Bronchial epithelial cell (primary cell): ENCODE measurements around the gene TADA2B. TPM values are rescaled to one million over a fixed set of nuclear protein-coding genes. Genes with fewer than 3 reads are reported as not detected.

Experiments
- DNase-seq: peaks from one replicate; pipeline ENCODE4 v3.0.0-alpha.2; 2010; ENCODE audit warnings: low read depth
- FAIRE-seq: peaks from 2 replicates; lab custom pipeline; 2011; peaks lifted over from hg19 to GRCh38; lab: Jason Lieb, UNC
- H3K27me3 ChIP-seq: 2 replicates; pipeline ENCODE4 v1.5.1; 2011; ENCODE audit warnings: low read length; ENCODE audit not compliant: control insufficient read depth, insufficient read depth
- H3K36me3 ChIP-seq: 2 replicates; pipeline ENCODE4 v1.5.1; 2011; ENCODE audit warnings: low read length; ENCODE audit not compliant: control insufficient read depth, insufficient read depth
- H3K4me3 ChIP-seq: 2 replicates; pipeline ENCODE4 v1.5.1; 2011; ENCODE audit warnings: mild to moderate bottlenecking, low read depth, low read length, control low read depth
- total RNA-seq: library from RNA; depleted of rRNA; stranded (reverse); fragments of >200 nt; gene quantifications from 2 replicates; pipeline ENCODE4 v1.2.1, GENCODE V29; 2014
- TF ChIP-seq, protein P1 (sequence below): IDR thresholded peaks from 2 replicates; pipeline ENCODE4 v1.5.1; 2011; ENCODE audit warnings: mild to moderate bottlenecking, moderate library complexity, low read length, control low read depth, inconsistent platforms; ENCODE audit not compliant: insufficient read depth, severe bottlenecking

The TADA2B gene
- total RNA-seq, 1 donor from 2014 or later, result 12.1 TPM

DNA sequence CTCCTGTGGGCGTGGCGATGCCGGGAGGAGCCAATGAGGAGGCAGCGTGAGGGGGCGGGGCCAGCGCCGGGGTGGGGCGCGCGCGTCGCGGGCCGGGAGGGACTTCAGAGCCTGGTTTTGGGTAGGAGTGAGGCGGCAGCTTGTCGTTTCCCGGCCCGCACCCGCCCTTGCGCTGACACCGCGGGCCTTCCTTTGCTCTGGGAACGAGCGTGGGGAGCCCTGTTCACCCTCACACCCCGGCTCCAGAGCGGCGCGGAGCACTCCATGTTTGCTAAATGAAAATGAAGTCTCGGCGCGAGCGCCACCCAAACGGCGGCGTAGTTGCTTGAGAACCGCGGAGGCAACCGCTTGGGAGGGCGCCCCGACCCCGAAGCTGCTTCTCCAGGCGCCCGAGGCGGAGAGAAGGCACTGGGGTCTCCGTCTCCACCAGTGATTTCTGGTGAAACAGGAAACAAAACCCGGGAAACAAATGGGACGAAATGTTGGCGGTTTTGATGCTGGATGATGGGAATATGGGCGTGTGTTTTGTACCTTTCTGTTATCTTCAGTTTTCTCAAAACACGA, 25.2 kb downstream of the TADA2B start:
- DNase-seq (no peak), FAIRE-seq (no peak)
- H3K36me3 ChIP-seq, result peaks cover 16% of the 10 kb centered on the region
- H3K4me3 ChIP-seq, result peak overlapping the region; percentile 61
- H3K27me3 ChIP-seq, result no peaks in the 10 kb centered on the region
- TF ChIP-seq, protein P1, sequence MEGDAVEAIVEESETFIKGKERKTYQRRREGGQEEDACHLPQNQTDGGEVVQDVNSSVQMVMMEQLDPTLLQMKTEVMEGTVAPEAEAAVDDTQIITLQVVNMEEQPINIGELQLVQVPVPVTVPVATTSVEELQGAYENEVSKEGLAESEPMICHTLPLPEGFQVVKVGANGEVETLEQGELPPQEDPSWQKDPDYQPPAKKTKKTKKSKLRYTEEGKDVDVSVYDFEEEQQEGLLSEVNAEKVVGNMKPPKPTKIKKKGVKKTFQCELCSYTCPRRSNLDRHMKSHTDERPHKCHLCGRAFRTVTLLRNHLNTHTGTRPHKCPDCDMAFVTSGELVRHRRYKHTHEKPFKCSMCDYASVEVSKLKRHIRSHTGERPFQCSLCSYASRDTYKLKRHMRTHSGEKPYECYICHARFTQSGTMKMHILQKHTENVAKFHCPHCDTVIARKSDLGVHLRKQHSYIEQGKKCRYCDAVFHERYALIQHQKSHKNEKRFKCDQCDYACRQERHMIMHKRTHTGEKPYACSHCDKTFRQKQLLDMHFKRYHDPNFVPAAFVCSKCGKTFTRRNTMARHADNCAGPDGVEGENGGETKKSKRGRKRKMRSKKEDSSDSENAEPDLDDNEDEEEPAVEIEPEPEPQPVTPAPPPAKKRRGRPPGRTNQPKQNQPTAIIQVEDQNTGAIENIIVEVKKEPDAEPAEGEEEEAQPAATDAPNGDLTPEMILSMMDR, result no peak

GRCh38 chr4:7068883-7069282, 25.7 kb downstream of the TADA2B start:
- DNase-seq (no peak), FAIRE-seq (no peak)
- TF ChIP-seq, protein P1, result no peak
- Histone ChIP-seq H3K36me3 (peaks cover 12% of the 10 kb centered on the region), H3K27me3 (no peaks in the 10 kb centered on the region), H3K4me3 (peak overlapping the region; percentile 61)

GRCh38 chr4:7070729-7071511, 27.7 kb downstream of the TADA2B start:
- Histone ChIP-seq H3K27me3 (no peaks in the 10 kb centered on the region), H3K36me3 (peaks cover 2% of the 10 kb centered on the region), H3K4me3 (no peak overlapping the region)
- DNase-seq (peak; percentile 76), FAIRE-seq (peak; percentile 23)
- TF ChIP-seq, protein P1, result peak; percentile 99

DNA sequence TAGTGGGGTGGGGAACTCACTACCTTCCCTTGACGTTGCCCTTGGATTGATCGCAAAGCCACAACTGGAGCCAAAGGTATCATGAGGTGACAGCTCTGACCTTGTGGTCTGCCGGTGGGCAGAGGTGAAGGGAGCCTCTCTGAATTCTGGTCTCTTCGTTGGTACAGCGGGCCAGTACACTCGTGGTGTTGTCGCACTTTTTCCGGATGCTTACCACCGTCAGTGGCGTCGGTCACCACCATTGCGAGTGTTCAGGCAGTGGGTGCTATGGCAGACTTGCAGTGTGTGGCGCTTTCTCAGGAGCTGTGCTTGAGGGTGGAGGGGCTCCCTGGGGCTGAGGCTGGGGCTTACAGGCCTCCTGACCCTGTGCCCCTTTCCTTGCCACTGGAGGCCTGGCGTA, 29.9 kb downstream of the TADA2B start:
- H3K4me3 ChIP-seq, result no peak overlapping the region
- no peaks in the 10 kb centered on the region for H3K27me3 ChIP-seq
- no peak for FAIRE-seq
- TF ChIP-seq, protein P1, result no peak
- no peaks in the 10 kb centered on the region for H3K36me3 ChIP-seq
- no peak for DNase-seq

GRCh38 chr4:7073526-7074390, 30.6 kb downstream of the TADA2B start:
- DNase-seq (peak; percentile 60), FAIRE-seq (no peak)
- Histone ChIP-seq H3K27me3 (no peaks in the 10 kb centered on the region), H3K36me3 (no peaks in the 10 kb centered on the region), H3K4me3 (no peak overlapping the region)
- TF ChIP-seq, protein P1, result no peak
